HG02623 (cell line): ENCODE results near the gene LY6G6F.
"Not testable (repeated sequence)": the region's sequence is repeated elsewhere in the genome, so short reads cannot be mapped to it uniquely, and the experiment has no call there.

Source experiments
- ATAC-seq: cut with Tn5 transposase; IDR thresholded peaks from one replicate; pipeline ENCODE4 v1.9.1; 2021; ENCODE audit warnings: moderate library complexity; ENCODE audit not compliant: unreplicated experiment

LY6G6F gene

DNA sequence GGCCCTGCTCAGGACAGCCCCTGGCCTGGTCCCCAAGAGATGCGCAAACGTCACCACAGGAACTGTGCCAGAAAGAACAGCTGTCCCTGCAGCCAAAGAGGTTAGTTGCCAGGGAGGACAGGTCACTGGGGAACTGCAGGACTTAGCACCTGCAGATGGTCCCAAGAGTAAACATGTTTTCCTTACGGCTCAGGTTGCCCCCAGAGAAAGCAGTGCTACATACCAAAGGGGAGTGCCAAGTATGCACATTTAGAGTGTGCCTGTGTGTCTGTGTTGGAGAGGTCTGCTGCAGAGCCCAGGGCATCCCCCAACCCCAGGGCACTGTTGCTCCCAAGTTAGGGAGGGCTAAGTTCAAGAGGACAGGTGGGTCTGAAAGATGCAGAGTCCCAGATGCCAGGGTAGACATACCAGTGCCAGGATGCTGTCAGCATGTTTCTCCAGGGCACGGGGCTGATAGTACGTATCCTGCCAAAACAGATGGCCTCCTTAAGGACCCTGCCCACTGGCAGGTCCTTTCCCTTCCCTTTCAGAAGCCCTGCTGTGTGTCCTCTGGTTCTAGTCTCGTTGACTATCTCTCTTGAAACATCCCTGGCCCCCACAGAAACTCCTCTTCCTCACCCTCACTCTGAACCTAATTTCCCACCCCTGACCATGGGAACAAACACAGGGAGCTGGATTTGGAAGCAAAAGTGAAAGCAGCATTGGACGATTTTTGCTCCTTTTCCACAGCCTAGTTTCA lies 4.8 kb upstream of the LY6G6F start:
- no peak for ATAC-seq

DNA sequence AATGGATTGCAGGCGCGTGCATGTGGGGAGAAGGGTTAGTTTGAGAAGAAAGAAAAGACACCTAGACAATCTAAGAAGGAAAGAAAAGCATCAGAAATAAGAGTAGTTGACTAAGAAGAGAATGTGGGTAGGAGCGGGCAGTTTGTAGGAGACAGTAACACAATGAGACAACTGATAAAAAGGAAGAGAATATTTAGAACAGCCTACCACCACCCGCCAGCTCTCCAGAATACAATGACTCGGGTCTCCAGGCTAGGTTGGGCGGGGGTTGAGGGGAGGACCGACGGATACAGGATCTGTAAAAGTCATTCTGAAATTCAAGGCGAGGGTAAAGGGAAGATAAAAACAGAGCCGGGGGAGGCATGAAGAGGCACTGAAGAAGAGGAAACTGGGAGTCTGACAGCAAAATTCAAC lies 4.3 kb upstream of the LY6G6F start:
- ATAC-seq = no peak

DNA sequence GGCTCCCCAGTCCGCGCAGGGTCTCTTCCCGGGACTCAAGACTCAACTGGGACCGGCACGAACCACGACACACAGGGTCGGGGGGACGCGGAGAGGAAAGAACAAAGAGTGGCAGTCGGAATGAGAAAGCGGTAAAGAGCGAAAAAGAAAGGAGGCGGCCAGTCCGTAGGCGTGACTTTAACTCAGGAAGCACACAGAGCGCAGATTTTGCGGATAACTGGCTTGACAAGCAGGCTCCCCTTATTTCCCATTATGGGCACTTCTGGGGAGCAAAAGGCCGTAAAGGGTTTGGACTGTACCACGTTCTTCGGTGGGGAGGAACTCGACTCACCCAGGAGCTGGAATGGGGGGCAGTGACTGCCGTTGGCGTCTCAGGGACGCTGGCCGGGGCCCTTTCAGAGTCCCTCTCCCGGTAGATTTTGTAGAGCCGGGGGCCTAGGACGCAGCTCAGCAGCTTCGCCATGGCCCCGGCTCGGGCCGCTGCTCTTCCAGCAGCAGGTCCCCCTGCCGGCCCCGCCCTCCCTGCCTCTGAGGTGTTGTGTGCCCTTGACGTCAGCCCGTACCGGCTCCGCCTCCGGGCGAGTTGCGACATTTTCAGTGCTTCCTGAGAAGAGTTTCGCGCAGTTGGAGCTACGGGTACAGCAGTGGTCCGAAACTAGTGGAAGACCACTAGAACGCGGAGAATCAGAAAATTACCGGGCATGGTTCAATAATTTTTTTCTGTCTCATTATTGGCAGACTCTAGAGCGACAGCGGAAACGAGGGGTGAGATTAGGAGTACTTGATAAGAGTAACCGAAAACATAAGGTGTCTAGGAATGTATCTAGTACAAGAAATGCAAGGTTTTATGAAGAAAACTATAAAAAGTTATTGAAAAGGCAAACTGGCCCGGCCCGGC lies 3.6 kb upstream of the LY6G6F start, which contains the start of gene ABHD16A:
TSS of gene ABHD16A (minus strand) at position 506 of the 898 bp plus-strand sequence. CDS start at position 463, 43 bp downstream.
- peak; percentile 80 for ATAC-seq

DNA sequence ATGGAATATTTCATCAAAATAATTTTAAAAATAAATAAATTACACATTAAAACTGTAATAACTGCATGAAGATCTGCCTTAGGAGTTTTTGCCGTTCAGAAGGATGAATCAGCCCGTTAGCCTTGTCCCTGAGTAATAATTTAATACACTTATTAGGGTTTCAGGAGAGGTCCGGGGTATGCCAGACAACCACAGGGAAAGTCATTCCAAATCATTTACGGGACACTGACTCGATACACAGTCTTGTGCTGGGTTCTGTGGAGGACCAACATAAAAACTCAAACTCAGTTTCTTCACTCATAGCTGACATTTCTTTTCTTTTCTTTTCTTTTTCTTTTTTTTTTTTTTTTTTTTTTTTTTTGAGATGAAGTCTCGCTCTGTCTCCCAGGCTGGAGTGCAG lies 735 bp upstream of the LY6G6F start:
- ATAC-seq = no peak

DNA sequence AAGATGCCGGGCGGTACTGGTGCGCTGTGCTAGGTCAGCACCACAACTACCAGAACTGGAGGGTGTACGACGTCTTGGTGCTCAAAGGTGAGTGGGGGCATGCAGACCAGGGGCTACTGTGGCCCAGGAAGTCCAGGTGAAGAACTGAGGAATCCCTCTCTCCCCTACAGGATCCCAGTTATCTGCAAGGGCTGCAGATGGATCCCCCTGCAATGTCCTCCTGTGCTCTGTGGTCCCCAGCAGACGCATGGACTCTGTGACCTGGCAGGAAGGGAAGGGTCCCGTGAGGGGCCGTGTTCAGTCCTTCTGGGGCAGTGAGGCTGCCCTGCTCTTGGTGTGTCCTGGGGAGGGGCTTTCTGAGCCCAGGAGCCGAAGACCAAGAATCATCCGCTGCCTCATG lies 1.0 kb downstream of the LY6G6F start:
- ATAC-seq = no peak

DNA sequence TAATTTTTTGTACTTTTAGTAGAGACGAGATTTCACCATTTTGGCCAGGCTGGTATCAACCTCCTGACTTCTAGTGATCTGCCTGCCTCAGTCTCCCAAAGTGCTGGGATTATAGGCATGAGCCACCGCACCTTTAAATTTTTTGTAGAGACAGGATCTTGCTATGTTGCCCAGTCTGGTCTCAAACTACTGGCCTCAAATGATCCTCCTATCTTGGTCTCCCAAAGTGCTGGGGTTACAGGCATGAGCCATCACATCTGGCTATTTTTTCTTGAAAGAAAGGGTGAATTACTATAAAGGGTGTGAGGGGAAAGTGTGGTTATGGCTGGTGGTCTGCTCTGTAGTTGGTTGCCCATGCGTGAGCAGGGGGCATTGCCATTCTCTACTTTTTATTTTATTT lies 1.6 kb downstream of the LY6G6F start:
- no peak for ATAC-seq

DNA sequence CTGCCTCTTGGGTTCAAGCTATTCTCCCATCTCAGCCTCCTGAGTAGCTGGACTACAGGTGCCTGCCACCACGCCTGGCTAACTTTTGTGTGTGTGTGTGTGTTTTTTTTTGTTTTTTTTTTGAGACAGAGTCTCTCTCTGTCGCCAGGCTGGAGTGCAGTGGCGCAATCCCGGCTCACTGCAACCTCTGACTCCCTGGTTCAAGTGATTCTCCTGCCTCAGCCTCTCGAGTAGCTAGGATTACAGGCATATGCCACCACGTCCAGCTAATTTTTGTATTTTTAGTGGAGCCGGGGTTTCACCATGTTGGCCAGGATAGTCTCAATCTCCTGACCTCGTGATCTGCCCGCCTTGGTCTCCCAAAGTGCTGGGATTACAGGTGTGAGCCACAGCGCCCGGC lies 2.5 kb downstream of the LY6G6F start:
- not testable (repeated sequence) for ATAC-seq

DNA sequence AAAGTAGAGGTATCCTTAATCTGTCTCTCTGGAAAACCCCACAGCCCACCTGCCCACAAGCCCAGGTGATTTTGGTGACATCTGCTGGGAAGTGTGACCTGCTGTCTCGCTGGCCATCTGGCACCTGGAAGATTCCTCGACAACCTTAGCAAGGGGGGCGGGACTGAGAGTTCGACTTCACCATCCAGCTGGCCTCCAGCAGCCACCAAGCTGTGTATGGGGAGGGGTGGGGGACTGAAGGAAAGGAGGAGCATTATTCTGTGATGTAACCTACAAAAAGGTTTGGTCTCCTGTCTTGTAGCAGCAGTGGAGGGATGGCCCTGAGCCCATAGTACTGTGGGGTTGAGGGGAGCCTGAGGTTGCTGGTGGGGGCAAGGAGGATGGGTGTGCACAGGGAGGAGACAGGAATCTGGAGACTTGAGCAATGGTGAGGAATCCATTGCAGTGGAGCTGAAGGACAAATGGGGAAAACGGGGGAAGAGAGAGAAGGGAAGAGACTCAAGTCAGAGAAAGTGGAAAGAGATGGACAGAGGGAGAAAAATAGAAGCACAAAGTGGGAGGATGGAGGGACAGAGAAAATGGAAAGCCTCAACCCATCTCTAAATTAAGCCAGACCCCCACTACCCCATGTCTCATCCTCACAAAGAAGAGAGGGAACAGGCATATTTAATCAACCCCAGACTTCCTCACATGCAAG lies 4.0 kb downstream of the LY6G6F start:
- ATAC-seq = no peak

DNA sequence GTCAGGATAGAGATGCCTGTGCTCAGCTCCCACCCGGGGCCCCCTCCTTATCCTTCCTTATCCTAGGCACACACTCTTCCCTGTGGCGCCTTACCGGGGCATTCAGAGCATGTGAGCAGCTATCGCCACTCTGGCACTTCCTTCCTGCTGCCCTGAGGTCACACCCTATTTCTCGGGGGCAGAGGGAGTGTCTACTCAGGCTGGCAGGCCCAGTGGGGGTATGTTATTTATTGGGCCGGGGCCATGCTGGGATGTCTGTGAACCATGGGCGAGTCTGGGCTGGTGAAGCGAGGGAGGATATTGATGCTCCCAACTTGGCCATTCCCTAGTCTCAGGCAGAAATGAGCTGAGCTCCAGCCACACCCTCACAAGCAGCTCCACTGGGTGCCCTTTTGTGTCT lies 4.6 kb downstream of the LY6G6F start:
- ATAC-seq = no peak

DNA sequence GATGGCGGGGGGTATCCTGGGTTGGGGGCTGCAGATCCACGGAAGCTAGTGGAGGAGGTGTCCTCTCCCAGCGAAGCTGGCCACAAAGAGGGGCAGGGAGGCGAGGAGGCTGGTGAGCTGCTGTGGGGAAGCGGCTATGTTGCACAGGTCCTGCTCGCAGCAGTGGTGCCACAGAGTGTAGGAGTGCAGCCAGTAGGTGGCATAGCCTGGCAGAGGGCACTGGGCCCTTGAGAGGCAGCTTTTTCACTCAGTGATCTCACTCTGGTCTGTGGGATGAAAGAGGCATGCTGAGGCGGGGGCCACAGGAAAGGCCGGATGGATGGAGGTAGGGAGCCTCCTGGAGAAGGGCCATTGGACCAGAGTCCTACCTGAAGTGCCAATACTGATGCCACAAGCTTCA lies 5.6 kb downstream of the LY6G6F start:
- ATAC-seq = no peak

DNA sequence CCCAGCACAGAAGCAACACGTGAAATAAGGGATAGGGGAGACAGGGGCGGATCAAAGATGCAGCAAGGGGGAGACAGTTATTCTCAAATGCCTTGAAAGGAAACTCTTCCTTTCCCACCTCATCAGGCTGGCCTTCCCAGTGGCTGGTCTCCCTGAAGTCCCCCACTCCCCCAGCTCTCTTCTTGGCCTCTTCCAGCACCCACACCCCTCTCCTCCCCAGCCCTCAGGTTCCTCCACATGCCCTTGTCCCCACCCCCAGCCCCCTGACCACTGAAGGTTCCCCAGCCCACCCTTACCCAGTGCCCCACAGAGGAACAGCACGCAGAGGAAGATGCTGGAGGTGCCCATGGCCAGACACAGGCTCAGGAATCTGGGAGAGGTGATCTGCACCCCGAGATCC lies 6.8 kb downstream of the LY6G6F start:
- no peak for ATAC-seq

DNA sequence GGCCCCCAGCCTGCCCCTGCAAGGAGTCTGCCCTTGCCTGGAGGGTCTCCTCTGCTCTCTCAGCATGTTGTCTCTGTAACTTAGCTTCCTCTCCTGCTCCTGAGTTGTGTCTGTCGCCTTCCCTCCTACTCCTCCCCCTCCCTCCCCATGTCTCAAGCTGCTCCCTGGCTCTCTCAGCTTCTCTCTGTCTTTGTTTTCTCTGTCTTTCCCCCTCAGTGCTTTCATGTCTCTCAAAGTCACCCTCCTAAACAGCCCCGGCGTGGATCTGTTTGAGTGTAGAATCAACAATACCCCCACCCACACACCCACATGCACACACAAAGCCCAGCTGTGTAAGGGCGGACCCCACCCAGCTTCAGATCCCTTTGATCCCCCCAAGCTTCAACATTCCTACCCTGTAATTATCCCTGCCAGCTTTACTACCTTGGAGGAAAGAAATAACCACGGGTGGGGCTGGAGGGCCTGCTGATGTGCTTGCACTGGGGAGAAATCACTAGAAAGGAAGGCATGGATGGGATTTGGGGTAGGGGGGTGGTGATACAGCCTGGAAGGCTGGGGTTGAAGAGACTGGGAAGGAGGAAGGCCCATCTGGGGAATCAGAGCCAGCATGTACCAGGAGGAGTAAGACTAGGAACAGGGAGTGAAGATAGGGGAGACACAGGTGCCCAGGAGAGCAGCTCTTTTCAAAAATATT lies 7.5 kb downstream of the LY6G6F start:
- no peak for ATAC-seq

DNA sequence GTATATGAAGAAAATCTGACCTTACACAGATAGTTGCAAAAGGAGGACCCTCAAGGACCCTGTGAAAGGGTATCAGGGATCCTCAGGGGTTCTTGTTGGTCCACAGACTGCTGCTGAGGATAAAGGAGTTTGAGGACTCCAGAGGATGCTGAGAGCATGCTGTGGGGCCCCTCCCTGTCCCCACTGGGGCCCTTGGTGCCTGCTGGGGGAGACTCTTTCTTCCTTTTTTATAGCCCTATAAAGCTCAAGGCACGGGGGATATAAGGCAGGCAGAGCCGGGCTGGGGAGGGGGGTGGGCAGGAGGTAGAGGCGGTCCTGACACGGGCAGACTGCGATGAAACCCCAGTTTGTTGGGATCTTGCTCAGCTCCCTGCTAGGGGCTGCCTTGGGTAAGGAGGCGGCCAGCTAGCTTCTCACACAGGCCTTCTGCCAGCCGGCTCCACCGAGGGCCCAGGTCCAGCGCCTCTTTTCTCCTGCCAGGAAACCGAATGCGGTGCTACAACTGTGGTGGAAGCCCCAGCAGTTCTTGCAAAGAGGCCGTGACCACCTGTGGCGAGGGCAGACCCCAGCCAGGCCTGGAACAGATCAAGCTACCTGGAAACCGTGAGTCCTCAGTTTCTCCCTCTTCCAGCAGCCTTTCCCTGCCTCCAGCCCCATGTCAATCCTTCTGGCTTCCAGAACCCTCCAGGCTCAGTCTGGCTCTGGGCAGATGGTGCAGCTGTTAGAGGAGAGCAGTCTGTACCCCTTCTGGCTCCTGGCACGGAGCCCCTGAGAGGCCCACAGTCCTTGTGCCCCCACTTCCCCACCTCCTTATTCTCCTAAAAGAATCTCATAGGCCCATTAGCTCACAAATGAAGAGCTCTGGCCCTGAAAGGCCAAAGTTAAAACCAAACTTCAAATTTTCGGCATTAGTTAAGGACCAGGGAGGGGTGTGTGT lies 8.6 kb downstream of the LY6G6F start, which contains the start of gene LY6G6D:
TSS of gene LY6G6D (plus strand) at position 327 of the 937 bp plus-strand sequence. CDS start at position 335, 8 bp downstream.
- no peak for ATAC-seq

DNA sequence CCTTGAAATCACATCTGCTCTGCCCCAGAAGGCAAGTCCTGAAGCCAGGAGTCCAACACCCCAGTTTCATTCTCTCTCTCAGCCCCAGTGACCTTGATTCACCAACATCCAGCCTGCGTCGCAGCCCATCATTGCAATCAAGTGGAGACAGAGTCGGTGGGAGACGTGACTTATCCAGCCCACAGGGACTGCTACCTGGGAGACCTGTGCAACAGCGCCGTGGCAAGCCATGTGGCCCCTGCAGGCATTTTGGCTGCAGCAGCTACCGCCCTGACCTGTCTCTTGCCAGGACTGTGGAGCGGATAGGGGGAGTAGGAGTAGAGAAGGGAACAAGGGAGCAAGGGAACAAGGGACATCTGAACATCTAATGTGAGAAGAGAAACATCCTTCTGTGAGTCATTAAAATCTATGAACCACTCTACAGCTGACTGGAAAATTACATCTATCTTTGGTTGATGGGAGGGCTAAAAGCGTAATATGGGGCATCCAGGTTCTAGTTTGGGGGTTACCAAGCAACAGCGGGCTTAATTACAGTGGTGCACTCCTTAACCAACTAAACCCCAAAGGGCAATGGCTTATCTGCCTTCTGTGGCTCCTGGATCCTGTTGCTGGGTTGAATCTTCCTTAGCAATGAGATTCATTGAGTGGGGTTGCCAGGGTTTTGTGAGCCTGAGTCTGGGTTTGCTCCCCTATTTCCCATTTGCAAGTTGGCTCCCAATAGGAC lies 11.0 kb downstream of the LY6G6F start:
- ATAC-seq = no peak

DNA sequence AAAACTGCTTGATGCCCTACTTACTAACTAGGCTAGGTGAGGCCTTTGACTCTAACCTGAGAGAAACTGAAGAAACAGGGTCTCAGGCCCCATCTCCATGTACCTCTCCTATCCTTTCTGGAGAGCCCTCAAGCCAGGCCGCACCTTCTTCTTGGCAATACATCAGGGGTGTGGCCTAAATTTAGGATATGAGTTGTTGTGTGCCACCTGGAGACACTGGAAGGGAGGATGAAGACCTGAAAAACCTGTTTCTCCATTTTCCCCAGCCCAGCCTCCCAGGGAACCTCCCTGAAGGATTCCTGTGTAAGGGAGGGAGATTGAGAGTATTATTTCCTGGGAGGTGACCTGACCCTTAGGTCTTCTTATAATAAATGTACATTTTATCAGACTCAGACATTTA lies 11.6 kb downstream of the LY6G6F start:
- ATAC-seq = no peak

DNA sequence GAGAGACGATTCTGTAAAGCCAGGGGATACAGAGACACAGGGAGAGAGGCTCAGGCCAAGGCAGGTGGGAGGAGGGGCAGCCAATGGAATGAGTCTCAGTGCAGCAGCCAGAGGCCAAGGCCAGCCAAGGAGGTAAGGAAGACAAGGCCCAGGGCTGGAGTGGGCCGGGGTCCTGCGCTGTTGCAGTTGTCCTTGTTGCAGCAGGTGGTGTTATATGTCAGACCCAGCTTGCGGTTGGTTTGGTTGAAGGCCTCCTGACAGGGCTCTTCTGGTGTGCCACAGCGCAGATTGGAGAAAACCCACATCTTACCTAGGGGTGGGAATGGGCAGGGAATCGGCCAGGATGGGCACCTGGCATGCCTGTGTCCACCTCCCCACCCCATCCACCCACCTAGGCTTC lies 12.3 kb downstream of the LY6G6F start:
- no peak for ATAC-seq

DNA sequence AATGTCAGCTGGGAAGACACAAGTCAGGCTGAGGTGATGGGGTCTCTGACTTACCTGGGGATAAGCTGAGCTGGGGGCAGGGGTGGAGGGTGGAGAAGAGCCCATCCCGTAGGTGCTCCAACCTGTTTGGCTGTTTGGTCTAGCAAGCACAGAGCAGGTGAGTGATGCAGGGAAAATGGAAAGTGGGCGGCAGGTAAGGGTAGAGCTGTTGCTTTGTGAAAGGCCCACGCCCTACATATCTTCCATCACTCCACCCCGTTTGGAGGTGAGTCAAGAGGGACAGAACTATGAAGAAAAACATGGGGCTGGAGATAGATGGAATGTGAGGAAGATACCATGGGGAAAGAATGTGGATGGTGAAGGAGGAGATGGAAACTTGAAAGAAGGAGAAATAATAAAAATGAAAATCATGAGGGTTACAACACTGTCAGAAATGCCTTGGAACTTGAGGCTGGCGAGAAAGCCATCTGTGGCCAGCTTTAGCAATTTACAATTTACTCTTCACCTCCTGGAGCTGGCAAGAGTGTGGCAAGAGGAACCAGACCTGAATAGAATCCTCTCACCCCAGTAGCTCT lies 13.6 kb downstream of the LY6G6F start:
- ATAC-seq = no peak

DNA sequence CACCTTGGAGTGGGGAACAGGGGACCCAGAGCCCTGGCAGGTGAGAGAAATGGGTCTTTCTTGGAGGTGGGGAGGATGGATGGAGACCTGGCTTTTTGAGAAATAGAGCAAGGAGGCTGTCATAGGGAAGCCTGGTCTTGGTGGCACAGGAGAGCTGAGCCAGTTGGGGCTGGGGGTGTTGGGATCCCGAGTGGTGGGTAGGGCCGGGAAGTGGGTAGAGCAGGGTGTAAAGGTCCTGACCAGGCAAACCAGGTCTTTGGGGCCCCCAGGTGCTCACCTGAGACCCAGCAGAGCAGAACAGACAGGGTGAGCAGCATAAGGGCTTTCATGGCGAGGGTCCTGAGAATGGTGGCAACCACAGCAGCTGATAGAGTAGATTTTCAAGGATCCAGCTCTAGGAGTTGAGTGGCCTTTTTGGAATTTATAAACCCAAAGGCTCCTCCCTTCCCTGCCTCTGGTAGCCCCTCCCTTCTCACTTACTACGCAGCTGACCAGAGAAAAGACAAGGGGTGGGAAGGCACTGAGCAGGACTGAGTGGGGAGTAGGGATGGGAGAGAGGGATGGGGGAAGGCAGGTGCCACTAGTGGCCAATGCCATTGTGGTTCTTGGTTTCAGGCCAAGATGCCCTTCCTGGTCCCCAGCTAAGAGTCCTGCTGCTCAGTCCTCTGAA lies 14.8 kb downstream of the LY6G6F start, which contains the start of gene LY6G6C:
TSS of gene LY6G6C (minus strand) at position 396 of the 670 bp plus-strand sequence. CDS start at position 329, 67 bp downstream.
- ATAC-seq = no peak
